Endothelial cell of umbilical vein (primary cell): Measurements from ENCODE around the gene TSR3. TPM values are rescaled to one million over a fixed set of nuclear protein-coding genes. Genes with fewer than 3 reads are reported as not detected.

Experiments used
- BruUV-seq: library from RNA; stranded (reverse); fragments of 400-500 nt; replicated peaks from 2 replicates; lab custom pipeline; 2021; lab: Mats Ljungman, UMichigan
- CTCF ChIA-PET: fragments of 300-600, 350-600 bp; sonication (Branson Sonifier 250); formaldehyde crosslinking; loops from one replicate; lab custom pipeline; 2021; ENCODE audit warnings: antibody characterized with exemption, inconsistent platforms; lab: Charles Lee
- POLR2A ChIA-PET: fragments of 300-600, 350-600 bp; sonication (Branson Sonifier 250); formaldehyde crosslinking; loops from one replicate; lab custom pipeline; 2021; ENCODE audit warnings: antibody characterized with exemption, inconsistent platforms; lab: Charles Lee
- DNase-seq: peaks from one replicate; pipeline ENCODE4 v3.0.0-alpha.2; 2011; ENCODE audit warnings: low read depth, low spot score
- FAIRE-seq: peaks from 2 replicates; lab custom pipeline; 2011; peaks lifted over from hg19 to GRCh38; lab: Jason Lieb, UNC
- H2AFZ ChIP-seq: 2 replicates; pipeline ENCODE4 v1.6.0; 2012; ENCODE audit warnings: low read depth, low read length, control low read depth, inconsistent platforms
- H3K27ac ChIP-seq: 2 replicates; pipeline ENCODE4 v1.5.1; 2011; ENCODE audit warnings: low read depth, mild to moderate bottlenecking, control low read depth, low read length, moderate library complexity; ENCODE audit not compliant: insufficient read depth
- H3K27me3 ChIP-seq, 2 experiments: 2 replicates each; pipeline versions ENCODE4 v1.6.0 to v1.6.1; 2011; ENCODE audit warnings: low read length in 2 of 2, mixed read lengths in 1 of 2; ENCODE audit not compliant: control insufficient read depth in 2 of 2, insufficient read depth in 2 of 2
- H3K36me3 ChIP-seq, 2 experiments: 2 replicates in 1 of 2; 3 replicates in 1 of 2; pipeline ENCODE4 v1.5.1; 2011; ENCODE audit warnings: low read length in 2 of 2, mild to moderate bottlenecking in 1 of 2, moderate library complexity in 1 of 2; ENCODE audit not compliant: control insufficient read depth in 2 of 2, insufficient read depth in 2 of 2; ENCODE audit errors: extremely low read depth in 1 of 2
- H3K4me1 ChIP-seq: 3 replicates; pipeline ENCODE4 v1.5.1; 2011; ENCODE audit warnings: mild to moderate bottlenecking, low read length; ENCODE audit not compliant: control insufficient read depth, insufficient read depth; ENCODE audit errors: extremely low read depth
- H3K4me2 ChIP-seq: 2 replicates; pipeline ENCODE4 v1.6.1; 2011; ENCODE audit warnings: low read length, control low read depth, mixed read lengths; ENCODE audit not compliant: insufficient read depth
- H3K4me3 ChIP-seq, 3 experiments: fragments of 200-600 bp in 1 of 3; sonication (generic), shearing (Covaris generic) in 1 of 3; replicated peaks in 1 of 3; 2 replicates each; pipeline ENCODE4 v1.5.1; 2011 to 2016; ENCODE audit warnings: control low read depth in 3 of 3, low read length in 3 of 3, mild to moderate bottlenecking in 2 of 3, inconsistent platforms in 1 of 3, low read depth in 1 of 3, moderate library complexity in 1 of 3; ENCODE audit not compliant: insufficient read depth in 1 of 3
- H3K79me2 ChIP-seq: 2 replicates; pipeline ENCODE4 v1.6.0; 2012; ENCODE audit warnings: low read length, inconsistent platforms; ENCODE audit not compliant: control insufficient read depth, insufficient read depth
- H3K9ac ChIP-seq: replicated peaks from 2 replicates; pipeline ENCODE3; 2011; ENCODE audit warnings: low read length, control low read depth; ENCODE audit not compliant: insufficient read depth; ENCODE audit errors: extremely low read depth
- H3K9me1 ChIP-seq: replicated peaks from 3 replicates; pipeline ENCODE4 v1.6.0; 2011; ENCODE audit warnings: mild to moderate bottlenecking, low read length; ENCODE audit not compliant: control insufficient read depth, insufficient read depth; ENCODE audit errors: extremely low read depth
- H3K9me3 ChIP-seq: replicated peaks from 2 replicates; pipeline ENCODE4 v1.5.1; 2012; ENCODE audit warnings: low read length, inconsistent platforms; ENCODE audit not compliant: control insufficient read depth, insufficient read depth
- H4K20me1 ChIP-seq: replicated peaks from 2 replicates; pipeline ENCODE3; 2011; ENCODE audit warnings: mild to moderate bottlenecking, low read length; ENCODE audit not compliant: control insufficient read depth, insufficient read depth; ENCODE audit errors: extremely low read depth
- EZH2 ChIP-seq: IDR thresholded peaks from 2 replicates; pipeline ENCODE4 v1.6.1; 2012; ENCODE audit warnings: borderline replicate concordance, low read depth, mild to moderate bottlenecking, moderate library complexity, low read length, inconsistent platforms; ENCODE audit not compliant: severe bottlenecking
- FOS ChIP-seq: IDR thresholded peaks from 2 replicates; pipeline ENCODE4 v1.6.1; 2011; ENCODE audit warnings: mild to moderate bottlenecking, low read length, moderate library complexity, borderline replicate concordance; ENCODE audit not compliant: insufficient read depth
- GATA2 ChIP-seq: IDR thresholded peaks from 2 replicates; pipeline ENCODE4 v1.7.0; 2011; ENCODE audit warnings: low read depth, mild to moderate bottlenecking, moderate library complexity, mixed read lengths, low read length; ENCODE audit not compliant: insufficient read length, insufficient read depth
- JUN ChIP-seq: IDR thresholded peaks from 2 replicates; pipeline ENCODE4 v1.6.1; 2011; ENCODE audit warnings: borderline replicate concordance, low read depth; ENCODE audit not compliant: insufficient read length, insufficient read depth
- MYC ChIP-seq: IDR thresholded peaks from one replicate; pipeline ENCODE4 v1.6.1; 2011; ENCODE audit warnings: mild to moderate bottlenecking, low read depth, low read length
- POLR2A ChIP-seq: IDR thresholded peaks from 2 replicates; pipeline ENCODE4 v1.6.1; 2012; ENCODE audit warnings: low read depth, mild to moderate bottlenecking, control low read depth, low read length
- POLR2AphosphoS5 ChIP-seq: IDR thresholded peaks from 2 replicates; pipeline ENCODE4 v1.6.1; 2012; ENCODE audit warnings: low read depth, mild to moderate bottlenecking, control low read depth, low read length, moderate library complexity; ENCODE audit not compliant: insufficient read depth
- dilution Hi-C: fragments of 300-500 bp; cut with MboI; formaldehyde crosslinking; loops from one replicate; pipeline ENCODE4 v1.15.0; 2019; ENCODE audit warnings: low sequenced_read_pairs; ENCODE audit not compliant: extremely low pct_ligation_motif_present
- intact Hi-C: fragments of 100-400 bp; cut with micrococcal nuclease; formaldehyde crosslinking; loops from one replicate; pipeline ENCODE4 v1.10.0; 2022
- polyA plus RNA-seq, 4 experiments: library from polyadenylated mRNA; depleted of rRNA in 3 of 4; stranded (reverse) in 3 of 4; unstranded in 1 of 4; fragments of >200 nt; gene quantifications; 2 replicates each; pipeline versions ENCODE4 v1.2.1 to v1.2.3, GENCODE V29; 2011 to 2012; ENCODE audit warnings: missing spikeins in 1 of 4
- total RNA-seq: library from RNA; stranded (reverse); gene quantifications from 2 replicates; pipeline ENCODE4 v1.2.3, GENCODE V29; 2021
- TF ChIP-seq, protein P1 (sequence below): IDR thresholded peaks from 2 replicates; pipeline ENCODE4 v1.6.1; 2011; ENCODE audit not compliant: insufficient read depth, insufficient read length
- TF ChIP-seq, protein P2 (sequence below), 2 donors: IDR thresholded peaks; 1 replicate in 1 of 2; 2 replicates in 1 of 2; pipeline ENCODE4 v1.5.1; 2011; ENCODE audit warnings: low read length in 2 of 2, mild to moderate bottlenecking in 2 of 2, moderate library complexity in 2 of 2, control low read depth in 1 of 2, inconsistent platforms in 1 of 2, low read depth in 1 of 2; ENCODE audit not compliant: insufficient read depth in 1 of 2; ENCODE audit errors: extremely low read depth in 1 of 2

TSR3 gene
- total and polyA plus RNA-seq, 2 donors (not counting 3 experiments of a cell fraction or from before 2014, with no cell fraction given) = 65.4 to 82.7 TPM

DNA sequence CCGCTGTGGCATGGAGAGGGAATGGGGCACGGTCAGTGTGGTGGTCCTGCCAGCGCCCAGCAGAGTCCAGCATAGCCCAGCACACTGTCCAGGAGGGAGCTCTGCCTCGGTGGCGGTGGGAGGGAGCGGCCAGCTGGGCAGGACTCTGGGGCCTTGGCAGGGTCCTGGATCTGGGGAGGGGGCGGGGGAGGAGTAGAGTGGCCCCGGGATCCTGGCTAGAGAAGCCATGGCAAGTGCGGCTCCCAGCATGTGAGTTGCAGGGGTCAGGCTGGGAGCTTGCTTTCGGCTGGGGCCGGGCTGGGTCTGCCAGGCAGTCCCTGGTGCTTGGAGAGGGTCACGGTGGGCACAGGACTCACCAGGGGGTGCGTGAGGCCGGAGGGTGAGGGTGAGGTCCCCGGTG, 3.9 kb upstream of the TSR3 start:
- H3K9me1 ChIP-seq = no peaks in the 10 kb centered on the region
- H3K9me3 ChIP-seq = no peaks in the 10 kb centered on the region
- DNase-seq (no peak), FAIRE-seq (no peak)
- H2AFZ ChIP-seq = no peak overlapping the region
- CTCF ChIA-PET = interaction anchor here (0.8 kb wide), 1 partner anchor 8 kb away, joined by 4 read pairs; no protein-coding TSS in a partner anchor
- no TSS peak for BruUV-seq
- H3K9ac ChIP-seq = no peak overlapping the region
- no peaks in the 10 kb centered on the region for H4K20me1 ChIP-seq
- dilution Hi-C loops (no loop called here), intact Hi-C loops (no loop called here)
- no peaks in the 10 kb centered on the region for H3K27me3 ChIP-seq
- peaks cover 53% of the 10 kb centered on the region for H3K79me2 ChIP-seq
- H3K4me1 ChIP-seq = peaks cover 11% of the 10 kb centered on the region
- peaks cover 0 to 2% of the 10 kb centered on the region in 2 experiments for H3K36me3 ChIP-seq
- no peak overlapping the region for H3K4me3 ChIP-seq
- H3K27ac ChIP-seq = no peak overlapping the region
- POLR2A ChIA-PET = no interaction called here
- no peak overlapping the region for H3K4me2 ChIP-seq
- TF ChIP-seq, protein P1, sequence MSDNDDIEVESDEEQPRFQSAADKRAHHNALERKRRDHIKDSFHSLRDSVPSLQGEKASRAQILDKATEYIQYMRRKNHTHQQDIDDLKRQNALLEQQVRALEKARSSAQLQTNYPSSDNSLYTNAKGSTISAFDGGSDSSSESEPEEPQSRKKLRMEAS = no peak
- TF ChIP-seq POLR2AphosphoS5 = no peak

DNA sequence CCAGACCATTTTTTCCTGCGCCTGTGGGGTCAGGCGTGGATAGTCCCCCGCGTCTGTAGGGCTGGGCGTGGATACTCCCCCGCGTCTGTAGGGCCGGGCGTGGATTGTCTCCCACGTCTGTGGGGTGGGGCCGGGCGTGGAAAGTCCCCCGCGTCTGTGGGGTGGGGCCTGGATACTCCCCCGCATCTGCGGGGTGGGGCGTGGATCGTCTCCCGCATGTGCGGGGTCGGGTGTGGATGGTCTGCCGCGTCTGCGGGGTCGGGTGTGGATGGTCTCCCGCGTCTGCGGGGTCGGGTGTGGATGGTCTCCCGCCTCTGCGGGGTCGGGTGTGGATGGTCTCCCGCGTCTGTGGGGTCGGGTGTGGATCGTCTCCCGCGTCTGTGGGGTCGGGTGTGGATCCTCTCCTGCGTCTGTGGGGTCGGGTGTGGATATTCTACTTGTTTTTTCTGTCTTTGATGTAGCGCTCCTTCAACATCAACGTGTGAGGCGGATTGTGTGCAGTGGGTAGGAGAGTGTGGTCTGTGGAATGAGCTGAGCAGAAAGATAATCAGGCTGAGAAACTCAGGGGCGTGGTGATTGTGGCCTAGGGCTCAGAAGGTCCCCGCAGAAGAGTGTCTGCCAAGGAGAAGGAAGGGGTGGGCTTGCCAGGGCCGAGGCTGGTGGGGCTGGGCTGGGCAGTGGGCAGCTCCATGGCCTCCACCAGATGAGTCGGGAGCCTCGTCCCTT, 3.3 kb upstream of the TSR3 start:
- peaks cover 13% of the 10 kb centered on the region for H3K4me1 ChIP-seq
- no peak overlapping the region for H3K9ac ChIP-seq
- H3K79me2 ChIP-seq = peaks cover 57% of the 10 kb centered on the region
- FAIRE-seq (no peak), DNase-seq (no peak)
- no peaks in the 10 kb centered on the region for H3K27me3 ChIP-seq
- POLR2A ChIA-PET = no interaction called here
- dilution Hi-C loops (no loop called here), intact Hi-C loops (no loop called here)
- no peak overlapping the region for H3K4me2 ChIP-seq
- peaks cover 0 to under 1% of the 10 kb centered on the region in 2 experiments for H3K36me3 ChIP-seq
- TF ChIP-seq POLR2AphosphoS5 = no peak
- TF ChIP-seq FOS = no peak
- TF ChIP-seq EZH2 = no peak
- TF ChIP-seq POLR2A = no peak
- no peak for TF ChIP-seq JUN
- TF ChIP-seq MYC = no peak
- TF ChIP-seq, protein P2, sequence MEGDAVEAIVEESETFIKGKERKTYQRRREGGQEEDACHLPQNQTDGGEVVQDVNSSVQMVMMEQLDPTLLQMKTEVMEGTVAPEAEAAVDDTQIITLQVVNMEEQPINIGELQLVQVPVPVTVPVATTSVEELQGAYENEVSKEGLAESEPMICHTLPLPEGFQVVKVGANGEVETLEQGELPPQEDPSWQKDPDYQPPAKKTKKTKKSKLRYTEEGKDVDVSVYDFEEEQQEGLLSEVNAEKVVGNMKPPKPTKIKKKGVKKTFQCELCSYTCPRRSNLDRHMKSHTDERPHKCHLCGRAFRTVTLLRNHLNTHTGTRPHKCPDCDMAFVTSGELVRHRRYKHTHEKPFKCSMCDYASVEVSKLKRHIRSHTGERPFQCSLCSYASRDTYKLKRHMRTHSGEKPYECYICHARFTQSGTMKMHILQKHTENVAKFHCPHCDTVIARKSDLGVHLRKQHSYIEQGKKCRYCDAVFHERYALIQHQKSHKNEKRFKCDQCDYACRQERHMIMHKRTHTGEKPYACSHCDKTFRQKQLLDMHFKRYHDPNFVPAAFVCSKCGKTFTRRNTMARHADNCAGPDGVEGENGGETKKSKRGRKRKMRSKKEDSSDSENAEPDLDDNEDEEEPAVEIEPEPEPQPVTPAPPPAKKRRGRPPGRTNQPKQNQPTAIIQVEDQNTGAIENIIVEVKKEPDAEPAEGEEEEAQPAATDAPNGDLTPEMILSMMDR (IDR thresholded peaks at IDR 0.05; ENCODE audit: extremely low read depth in 1 of 2, insufficient read depth in 1 of 2, low read depth in 1 of 2, low read length in 2 of 2) = no peak
- TF ChIP-seq GATA2 = no peak
- TF ChIP-seq, protein P1 = no peak
- no peak overlapping the region for H3K4me3 ChIP-seq
- H2AFZ ChIP-seq = no peak overlapping the region
- H4K20me1 ChIP-seq = no peaks in the 10 kb centered on the region
- CTCF ChIA-PET = interaction anchor here (0.8 kb wide), 1 partner anchor 9 kb away, joined by 4 read pairs; no protein-coding TSS in a partner anchor
- H3K27ac ChIP-seq = no peak overlapping the region
- H3K9me3 ChIP-seq = no peaks in the 10 kb centered on the region
- no peaks in the 10 kb centered on the region for H3K9me1 ChIP-seq
- no TSS peak for BruUV-seq
